ENCODE data around the gene ITPR2.

ITPR2 gene

DNA sequence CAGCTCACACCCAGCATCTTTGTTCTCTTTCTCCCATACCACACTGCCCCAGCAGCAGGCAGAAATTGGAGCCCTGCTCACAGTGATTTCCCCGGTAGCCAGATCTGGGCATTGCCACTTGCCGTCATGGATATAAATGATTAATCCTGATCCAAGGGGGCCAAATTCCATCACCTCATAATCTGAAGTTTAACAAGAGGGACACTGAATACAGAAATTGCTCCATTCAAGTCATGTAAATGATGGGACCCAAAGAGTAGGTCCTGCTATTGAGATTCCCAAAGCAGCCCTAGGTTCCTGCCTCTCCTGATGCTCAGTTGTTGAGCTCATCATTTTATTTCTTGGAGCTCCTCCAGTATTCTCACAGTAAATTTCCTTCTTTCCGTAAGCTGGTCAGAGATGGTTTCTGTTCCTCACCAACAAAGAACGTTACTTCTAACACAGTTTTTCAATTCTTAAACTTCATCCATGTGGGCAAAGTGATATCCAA, 11.7 kb downstream of the ITPR2 start:
- no peak for DNase-seq

DNA sequence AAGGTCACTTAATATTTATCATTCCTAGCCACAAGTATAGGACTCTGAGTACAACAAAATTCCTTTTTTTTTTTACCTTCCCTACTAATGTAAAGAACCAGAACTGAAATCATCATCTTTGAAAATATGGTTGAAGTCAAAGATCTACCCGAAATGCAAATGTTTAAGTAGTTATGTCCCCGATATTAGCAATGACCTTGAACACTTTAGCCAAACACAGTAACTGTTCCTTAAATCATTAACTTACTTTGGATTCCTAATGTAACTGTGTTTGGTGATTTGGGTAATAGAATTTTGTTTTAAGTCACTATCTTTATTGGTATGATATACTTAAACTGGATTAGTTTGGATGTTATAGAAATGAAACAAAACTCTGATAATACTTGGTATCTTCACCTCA, 14.4 kb downstream of the ITPR2 start:
- DNase-seq: no peak

DNA sequence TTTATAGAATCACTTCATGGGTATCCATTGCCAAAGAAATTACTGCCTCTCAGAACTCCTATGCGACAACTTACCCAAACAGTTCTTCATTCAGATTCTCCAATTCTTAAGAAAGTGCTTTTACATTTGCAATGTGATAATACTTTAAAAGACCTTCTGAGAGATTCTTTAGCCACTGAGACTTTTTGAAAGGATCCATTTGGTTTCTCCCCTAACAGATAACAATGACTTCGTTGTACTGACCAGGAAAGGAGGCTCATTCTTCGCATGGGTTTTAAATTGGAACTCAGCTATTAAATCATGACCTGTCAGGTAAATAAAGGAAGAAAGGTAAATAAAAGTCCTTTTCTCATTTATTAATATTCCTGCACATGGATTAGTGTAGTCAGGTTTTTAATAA, 14.8 kb downstream of the ITPR2 start:
- no peak for DNase-seq

DNA sequence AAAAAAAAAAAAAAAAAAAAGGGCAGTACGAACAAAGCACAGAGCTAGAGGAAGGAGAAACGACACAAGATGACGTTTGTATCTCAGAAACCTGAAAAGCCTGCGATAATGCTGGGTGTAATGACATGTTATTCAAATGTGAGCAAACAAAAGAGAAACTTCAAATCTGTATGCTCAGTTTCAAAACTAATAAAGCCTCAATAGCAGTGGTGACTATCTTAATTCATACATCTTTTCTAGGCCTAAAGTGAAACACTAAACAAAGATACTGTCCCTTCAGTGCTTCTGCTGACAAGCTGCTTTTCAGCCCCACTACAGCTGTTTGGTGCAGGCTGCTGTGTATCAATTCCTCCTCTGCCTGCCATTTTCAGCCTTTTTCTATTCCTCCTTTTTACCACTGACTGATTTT, 15.8 kb downstream of the ITPR2 start:
- DNase-seq: no peak

- no peak for DNase-seq
These were observed 19.2 kb downstream of the ITPR2 start for GRCh38 chr12:26813812-26814211.

DNA sequence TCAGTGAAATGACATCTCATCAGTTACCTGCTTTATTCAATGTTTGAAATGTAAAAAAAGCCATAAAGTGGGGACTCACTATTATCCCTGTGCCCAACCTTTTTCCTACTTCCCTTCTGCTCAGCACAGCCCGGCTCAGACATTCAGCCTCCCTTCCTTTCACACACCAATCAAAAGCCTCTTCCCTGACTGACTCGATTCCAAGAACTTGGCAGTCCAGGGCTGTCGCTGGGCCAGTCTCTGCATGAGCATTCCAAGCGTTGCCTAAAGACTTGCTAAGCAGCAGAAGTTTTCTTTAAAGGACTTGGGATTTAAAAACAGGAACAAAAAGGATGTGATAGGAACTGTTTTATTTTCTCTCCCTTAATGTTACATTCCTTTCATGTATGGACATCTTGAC, 22.7 kb downstream of the ITPR2 start:
- DNase-seq: peak; percentile 89

- no peak for DNase-seq
These were observed 23.2 kb downstream of the ITPR2 start for GRCh38 chr12:26809611-26810285.

DNA sequence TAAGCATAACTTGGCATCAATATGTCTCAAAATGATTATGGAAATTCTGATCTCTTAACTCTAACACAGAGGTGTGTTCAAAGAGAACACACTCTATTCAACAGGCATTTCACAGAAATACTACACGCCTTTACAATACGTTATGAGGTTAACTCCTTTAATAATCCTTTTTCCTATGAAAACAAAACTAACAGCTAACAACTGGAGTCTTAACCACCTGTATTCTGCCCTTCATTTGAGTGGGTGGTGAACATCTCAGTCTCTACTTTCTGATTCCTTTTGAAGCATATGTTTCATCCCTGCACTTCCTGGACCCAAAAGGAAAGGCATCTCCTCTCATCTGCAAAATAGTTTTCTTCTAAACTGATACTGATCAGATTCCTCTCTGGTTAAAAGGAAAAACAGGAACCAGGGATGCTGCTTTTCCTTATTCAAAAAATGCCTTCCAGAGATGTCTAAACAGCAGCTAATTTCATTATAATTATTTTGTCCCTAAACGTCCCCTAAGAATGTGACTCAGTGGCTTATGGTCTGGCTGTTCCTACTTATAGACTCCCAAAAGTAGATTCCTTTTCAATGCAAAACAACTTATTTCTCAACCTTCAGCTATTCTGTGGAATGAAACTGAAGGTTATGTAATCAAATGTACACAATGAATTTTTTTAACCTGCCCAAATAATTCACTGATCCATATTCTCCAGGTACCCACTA, 24.1 kb downstream of the ITPR2 start:
- DNase-seq: no peak

DNA sequence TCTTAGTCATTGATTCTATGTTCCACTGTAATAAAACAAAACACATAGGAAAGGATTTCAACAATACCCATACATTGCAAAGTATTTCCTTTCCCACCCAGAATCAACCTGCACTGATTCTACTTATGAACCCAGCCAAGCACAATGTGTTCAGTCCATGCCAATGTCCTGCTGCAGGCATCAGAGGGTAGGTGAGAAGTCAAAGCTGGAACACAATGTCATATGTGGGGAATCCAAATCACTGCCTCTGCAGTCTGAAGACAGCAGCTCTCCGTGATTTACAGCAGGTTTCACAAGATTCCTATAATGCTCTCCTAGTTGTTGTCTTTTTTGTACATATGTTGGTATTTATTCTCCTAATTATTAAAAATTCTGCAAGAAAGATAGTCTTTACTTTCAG, 25.7 kb downstream of the ITPR2 start:
- DNase-seq: no peak

DNA sequence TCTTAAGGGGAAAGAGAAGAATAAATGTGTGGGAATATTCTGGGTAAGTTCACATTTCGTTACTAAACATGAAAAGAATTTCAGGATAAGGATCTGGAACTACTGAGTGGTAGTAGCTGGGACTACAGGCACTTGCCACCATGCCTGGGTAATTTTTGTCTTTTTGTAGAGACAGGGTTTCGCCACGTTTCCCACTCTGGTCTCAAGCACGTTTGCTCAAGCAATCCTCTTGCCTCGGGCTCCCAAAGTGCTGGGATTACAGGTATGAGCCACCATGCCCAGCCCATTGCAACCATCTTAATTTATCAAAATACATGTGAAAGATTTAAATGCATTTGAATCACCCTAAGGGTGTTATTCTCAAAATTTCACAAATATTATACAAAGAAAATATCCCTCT, 26.4 kb downstream of the ITPR2 start:
- DNase-seq: no peak

DNA sequence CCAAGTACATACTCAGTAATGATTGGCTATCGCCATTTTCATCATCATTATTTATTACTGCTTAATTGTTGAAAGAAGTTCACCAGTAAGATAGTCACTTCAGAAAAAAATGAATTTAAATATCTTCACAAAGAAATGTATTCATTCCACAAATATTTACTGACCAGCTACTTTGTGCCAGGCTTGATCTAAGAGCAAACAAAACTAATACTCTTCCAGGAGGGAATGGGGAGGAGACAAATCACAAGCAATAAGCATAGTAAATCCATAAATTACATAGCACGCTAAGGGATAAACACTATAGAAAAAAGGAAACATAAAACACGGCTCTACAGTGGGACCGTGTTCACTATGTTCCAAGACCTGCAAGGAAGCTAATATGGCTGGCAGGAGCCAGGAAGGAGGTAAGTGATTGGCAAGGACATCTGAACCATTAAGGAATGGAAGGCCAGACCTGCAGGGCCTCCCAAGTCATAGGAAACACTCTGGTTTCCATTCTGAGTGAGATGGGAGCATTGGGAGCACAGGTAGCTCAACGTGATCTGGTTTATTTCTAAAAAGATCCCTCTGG, 27.5 kb downstream of the ITPR2 start:
- DNase-seq: no peak

GRCh38 chr12:26803552-26803951, 29.4 kb downstream of the ITPR2 start:
- no peak for DNase-seq

- DNase-seq: no peak
These were observed 31.5 kb downstream of the ITPR2 start for GRCh38 chr12:26801486-26801885.

DNA sequence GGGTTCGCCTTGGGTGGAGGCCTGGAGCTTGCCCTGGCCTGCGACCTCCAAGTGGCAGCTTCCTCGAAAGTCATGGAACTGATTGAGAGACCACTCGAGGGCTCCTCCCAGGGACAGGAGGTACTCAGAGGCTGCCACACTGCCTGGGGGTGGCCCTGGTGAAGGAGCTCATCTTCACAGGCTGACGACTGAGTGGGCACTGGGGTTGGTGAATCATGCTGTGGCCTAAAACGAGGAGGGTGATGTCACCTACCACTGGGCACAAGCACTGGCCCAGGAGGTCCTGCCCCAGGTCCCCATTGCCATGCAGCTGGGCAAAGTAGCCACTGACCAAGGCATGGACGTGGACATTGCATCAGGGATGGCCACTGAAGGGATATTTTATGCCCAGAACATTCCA, 32.1 kb downstream of the ITPR2 start:
- DNase-seq: no peak

GRCh38 chr12:26800347-26800746, 32.6 kb downstream of the ITPR2 start:
- no peak for DNase-seq

DNA sequence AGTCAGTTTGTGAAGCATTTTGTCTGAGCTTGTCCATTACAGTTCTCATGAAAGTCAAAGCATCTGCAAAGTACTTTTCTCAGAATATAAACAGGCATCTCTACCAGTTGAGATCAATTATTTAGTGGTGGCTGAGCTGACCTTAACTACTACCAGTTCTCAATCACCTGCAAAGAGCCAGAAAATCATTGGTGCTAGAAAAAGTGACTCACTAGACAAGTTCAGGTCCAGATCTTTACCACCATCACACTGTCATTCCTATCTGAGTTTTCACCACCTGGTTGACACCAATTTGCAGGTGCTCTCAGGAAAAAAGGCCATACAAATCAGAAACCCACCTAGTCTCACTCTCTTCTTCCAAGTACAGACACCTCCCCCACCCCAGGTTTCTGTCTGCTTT, 33.3 kb downstream of the ITPR2 start:
- no peak for DNase-seq

GRCh38 chr12:26798640-26799039, 34.4 kb downstream of the ITPR2 start:
- DNase-seq: no peak

- DNase-seq: no peak
These were observed 35.0 kb downstream of the ITPR2 start for GRCh38 chr12:26798023-26798422.

DNA sequence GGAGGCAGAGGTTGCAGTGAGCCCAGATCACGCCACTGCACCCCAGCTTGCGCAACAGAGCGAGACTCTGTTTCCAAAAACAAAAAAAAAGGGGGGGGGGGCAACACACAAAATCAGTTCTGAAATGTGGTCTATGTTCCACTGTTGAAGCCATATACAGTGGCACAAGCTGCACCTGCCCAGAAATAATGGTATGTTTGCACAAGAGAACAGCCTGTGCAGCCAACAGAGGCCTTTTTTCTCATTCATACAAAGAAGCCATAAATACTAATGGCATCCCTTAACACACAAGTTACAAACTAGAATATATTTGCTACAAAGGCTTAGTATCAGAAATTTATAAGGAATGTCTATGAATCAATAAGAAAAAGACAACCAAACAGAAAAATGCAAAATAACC, 37.1 kb downstream of the ITPR2 start:
- DNase-seq: no peak

GRCh38 chr12:26791301-26791791, 41.6 kb downstream of the ITPR2 start:
- no peak for DNase-seq

DNA sequence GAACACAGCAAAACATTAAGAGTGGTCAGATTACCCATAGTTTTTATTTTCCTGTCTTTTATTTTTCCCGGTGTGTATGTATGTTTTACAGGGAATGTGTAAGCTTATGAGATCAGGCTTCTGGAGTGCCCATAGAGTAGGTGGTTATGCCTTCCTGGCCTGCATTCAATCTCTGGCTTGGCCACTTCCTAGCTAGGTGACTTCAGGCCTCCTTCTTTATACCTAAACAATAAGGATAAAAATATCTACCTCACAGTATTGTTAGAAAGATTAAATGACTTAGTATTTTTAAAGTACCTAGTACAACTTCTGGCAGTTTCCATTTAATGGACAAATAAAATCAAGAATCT, 42.4 kb downstream of the ITPR2 start:
- DNase-seq: no peak

DNA sequence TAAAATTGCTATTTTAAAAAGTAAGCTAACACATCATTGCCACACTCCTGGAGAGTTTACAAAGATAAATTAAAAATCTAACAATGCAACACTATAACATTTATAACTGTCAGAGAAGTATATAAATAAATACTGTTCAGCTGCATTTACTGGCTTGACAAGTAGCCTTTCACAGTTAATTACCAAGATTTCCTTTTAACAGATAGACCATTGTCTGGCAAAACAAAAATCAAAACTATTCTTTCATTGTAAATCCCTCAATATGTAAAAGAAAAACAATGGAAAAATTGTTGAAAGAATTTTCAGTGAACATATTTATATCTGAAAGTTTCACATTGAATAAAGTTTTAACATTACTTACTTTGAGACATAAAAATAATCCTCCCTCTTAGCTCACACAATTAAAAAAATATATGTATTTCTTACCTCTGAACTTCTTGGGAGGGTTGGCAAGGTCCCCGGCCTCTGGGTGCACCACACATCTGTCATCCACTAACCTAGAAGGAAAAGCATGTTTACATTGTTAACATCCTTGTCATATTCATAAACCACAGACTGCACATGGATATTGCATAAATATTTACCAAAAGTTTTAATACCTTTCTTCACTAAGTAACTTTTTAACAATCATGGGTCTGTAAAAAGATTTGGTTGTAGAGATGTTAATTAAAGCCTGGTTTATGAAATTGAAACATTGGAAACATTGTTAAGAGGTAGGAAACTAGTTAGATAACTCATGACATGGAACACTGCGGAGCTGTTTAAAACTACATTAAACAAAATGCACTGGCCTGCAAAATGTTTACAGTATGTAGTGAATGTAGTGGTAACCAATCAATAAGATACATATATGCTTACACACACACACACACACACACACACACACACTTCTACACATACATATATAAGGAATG, 43.0 kb downstream of the ITPR2 start:
- DNase-seq: no peak

- DNase-seq: peak; percentile 91
These were observed 46.0 kb downstream of the ITPR2 start for GRCh38 chr12:26786865-26787514.
